ENCODE results near the gene CRHR2.

DNA sequence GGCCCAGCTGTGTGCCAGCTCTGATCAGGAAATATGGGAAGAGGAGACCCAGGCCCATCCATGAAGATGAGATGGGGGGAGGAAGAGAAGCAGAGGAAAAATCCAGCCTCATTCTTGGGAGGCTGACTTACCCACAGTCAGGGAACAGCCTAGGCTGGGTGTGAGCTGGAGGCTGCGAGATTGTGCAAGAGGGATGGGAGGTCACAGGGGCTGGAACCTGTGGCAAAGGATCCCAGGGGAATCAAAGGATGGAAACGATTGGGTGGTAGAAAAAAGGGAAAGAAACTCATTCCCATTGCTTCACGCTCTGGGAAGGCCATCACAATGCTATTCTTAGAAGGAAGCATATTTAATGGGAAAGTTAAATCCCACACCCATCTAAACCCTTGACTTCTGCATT lies 26.7 kb upstream of the CRHR2 start:
- TF ChIP-seq EZH2 (IDR thresholded peaks at IDR 0.05; ENCODE audit: borderline replicate concordance, low read length): no peak
- TF ChIP-seq, protein P1, sequence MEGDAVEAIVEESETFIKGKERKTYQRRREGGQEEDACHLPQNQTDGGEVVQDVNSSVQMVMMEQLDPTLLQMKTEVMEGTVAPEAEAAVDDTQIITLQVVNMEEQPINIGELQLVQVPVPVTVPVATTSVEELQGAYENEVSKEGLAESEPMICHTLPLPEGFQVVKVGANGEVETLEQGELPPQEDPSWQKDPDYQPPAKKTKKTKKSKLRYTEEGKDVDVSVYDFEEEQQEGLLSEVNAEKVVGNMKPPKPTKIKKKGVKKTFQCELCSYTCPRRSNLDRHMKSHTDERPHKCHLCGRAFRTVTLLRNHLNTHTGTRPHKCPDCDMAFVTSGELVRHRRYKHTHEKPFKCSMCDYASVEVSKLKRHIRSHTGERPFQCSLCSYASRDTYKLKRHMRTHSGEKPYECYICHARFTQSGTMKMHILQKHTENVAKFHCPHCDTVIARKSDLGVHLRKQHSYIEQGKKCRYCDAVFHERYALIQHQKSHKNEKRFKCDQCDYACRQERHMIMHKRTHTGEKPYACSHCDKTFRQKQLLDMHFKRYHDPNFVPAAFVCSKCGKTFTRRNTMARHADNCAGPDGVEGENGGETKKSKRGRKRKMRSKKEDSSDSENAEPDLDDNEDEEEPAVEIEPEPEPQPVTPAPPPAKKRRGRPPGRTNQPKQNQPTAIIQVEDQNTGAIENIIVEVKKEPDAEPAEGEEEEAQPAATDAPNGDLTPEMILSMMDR (IDR thresholded peaks at IDR 0.05; ENCODE audit: low read length): no peak
